ENCODE measurements around the gene JAK1.

DNA sequence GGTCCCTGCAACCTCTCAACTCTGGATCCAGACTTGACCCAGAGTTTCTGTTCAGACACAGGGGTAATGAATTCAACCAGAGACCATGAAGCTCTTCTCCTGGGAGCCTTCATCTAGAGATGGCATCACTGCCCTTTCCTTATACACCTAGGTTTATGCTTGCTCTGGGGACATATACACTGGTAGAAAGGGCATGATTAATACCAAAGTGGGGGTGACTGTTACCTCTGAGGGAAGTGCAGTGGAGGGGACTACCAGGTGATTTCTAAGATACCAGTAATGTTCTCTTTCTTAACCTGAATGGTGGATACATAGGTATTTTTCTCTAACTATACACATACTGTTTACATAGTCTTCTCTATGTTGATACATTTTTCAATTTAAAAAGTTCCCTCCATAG, 48.4 kb downstream of the JAK1 start:
- TF ChIP-seq, protein P1, sequence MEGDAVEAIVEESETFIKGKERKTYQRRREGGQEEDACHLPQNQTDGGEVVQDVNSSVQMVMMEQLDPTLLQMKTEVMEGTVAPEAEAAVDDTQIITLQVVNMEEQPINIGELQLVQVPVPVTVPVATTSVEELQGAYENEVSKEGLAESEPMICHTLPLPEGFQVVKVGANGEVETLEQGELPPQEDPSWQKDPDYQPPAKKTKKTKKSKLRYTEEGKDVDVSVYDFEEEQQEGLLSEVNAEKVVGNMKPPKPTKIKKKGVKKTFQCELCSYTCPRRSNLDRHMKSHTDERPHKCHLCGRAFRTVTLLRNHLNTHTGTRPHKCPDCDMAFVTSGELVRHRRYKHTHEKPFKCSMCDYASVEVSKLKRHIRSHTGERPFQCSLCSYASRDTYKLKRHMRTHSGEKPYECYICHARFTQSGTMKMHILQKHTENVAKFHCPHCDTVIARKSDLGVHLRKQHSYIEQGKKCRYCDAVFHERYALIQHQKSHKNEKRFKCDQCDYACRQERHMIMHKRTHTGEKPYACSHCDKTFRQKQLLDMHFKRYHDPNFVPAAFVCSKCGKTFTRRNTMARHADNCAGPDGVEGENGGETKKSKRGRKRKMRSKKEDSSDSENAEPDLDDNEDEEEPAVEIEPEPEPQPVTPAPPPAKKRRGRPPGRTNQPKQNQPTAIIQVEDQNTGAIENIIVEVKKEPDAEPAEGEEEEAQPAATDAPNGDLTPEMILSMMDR (IDR thresholded peaks at IDR 0.05) = no peak
- TF ChIP-seq POLR2A (IDR thresholded peaks at IDR 0.05) = no peak
